IMR-90 (cell line): ENCODE measurements around the gene MROH2A. TPM values are rescaled to one million over a fixed set of nuclear protein-coding genes. Genes with fewer than 3 reads are reported as not detected.

ENCODE experiments used
- ATAC-seq: fragments of 200-7000 bp; cut with Tn5 transposase; 2 replicates; pipeline ENCODE4 v1.9.1; 2020; ENCODE audit warnings: low read depth, mild to moderate bottlenecking, moderate library complexity
- BruUV-seq: library from RNA; stranded (reverse); fragments of 400-500 nt; replicated peaks from 2 replicates; lab custom pipeline; 2021; lab: Mats Ljungman, UMichigan
- CTCF ChIA-PET: fragments of 300-600 bp; formaldehyde crosslinking; extraction: SDS; loops from one replicate; lab custom pipeline; 2021; ENCODE audit warnings: antibody characterized with exemption; lab: Yijun Ruan, JAX
- POLR2A ChIA-PET: fragments of 300-600 bp; sonication (Branson Sonifier 250); formaldehyde crosslinking; loops from one replicate; lab custom pipeline; 2022; ENCODE audit warnings: antibody characterized with exemption; ENCODE audit not compliant: unreplicated experiment; lab: Charles Lee
- DNase-seq: peaks from one replicate; pipeline ENCODE4 v3.0.0; 2013
- H2AFZ ChIP-seq: replicated peaks from 2 replicates; pipeline ENCODE3; 2013; ENCODE audit warnings: low read length, mild to moderate bottlenecking; ENCODE audit not compliant: poor library complexity
- H2AK5ac ChIP-seq: 2 replicates; pipeline ENCODE4 v1.6.1; 2013; ENCODE audit warnings: low read depth, low read length, inconsistent platforms
- H2AK9ac ChIP-seq: replicated peaks from 2 replicates; pipeline ENCODE3; 2013; ENCODE audit warnings: mild to moderate bottlenecking, low read depth, low read length, moderate library complexity; ENCODE audit not compliant: poor library complexity
- H2BK120ac ChIP-seq: 2 replicates; pipeline ENCODE4 v1.6.1; 2013; ENCODE audit warnings: low read depth, low read length, inconsistent platforms
- H2BK15ac ChIP-seq: 3 replicates; pipeline ENCODE4 v1.6.1; 2013; ENCODE audit warnings: low read depth, low read length, inconsistent platforms
- H2BK20ac ChIP-seq: 2 replicates; pipeline ENCODE4 v1.6.1; 2013; ENCODE audit warnings: low read depth, mild to moderate bottlenecking, inconsistent platforms, low read length, moderate library complexity
- H2BK5ac ChIP-seq: 2 replicates; pipeline ENCODE4 v1.6.1; 2013; ENCODE audit warnings: mild to moderate bottlenecking, low read depth, low read length, inconsistent platforms; ENCODE audit not compliant: poor library complexity, severe bottlenecking
- H3K14ac ChIP-seq: replicated peaks from 2 replicates; pipeline ENCODE4 v1.6.1; 2013; ENCODE audit warnings: low read depth, low read length, inconsistent platforms
- H3K18ac ChIP-seq: 2 replicates; pipeline ENCODE4 v1.6.1; 2013; ENCODE audit warnings: low read depth, low read length, control low read depth
- H3K23ac ChIP-seq: 2 replicates; pipeline ENCODE4 v1.6.1; 2013; ENCODE audit warnings: low read depth, low read length, inconsistent platforms
- H3K27ac ChIP-seq: 2 replicates; pipeline ENCODE4 v1.5.1; 2013; ENCODE audit warnings: mild to moderate bottlenecking, control low read depth, low read length; ENCODE audit not compliant: insufficient read depth
- H3K27me3 ChIP-seq: 2 replicates; pipeline ENCODE4 v1.6.1; 2013; ENCODE audit warnings: low read length; ENCODE audit not compliant: control insufficient read depth, insufficient read depth
- H3K36me3 ChIP-seq: 2 replicates; pipeline ENCODE4 v1.6.1; 2013; ENCODE audit warnings: low read length, mixed read lengths; ENCODE audit not compliant: control insufficient read depth, insufficient read depth
- H3K4ac ChIP-seq: 2 replicates; pipeline ENCODE4 v1.6.1; 2013; ENCODE audit warnings: low read depth, low read length, inconsistent platforms
- H3K4me1 ChIP-seq: 2 replicates; pipeline ENCODE4 v1.6.1; 2013; ENCODE audit warnings: low read length, mixed read lengths; ENCODE audit not compliant: control insufficient read depth, insufficient read depth
- H3K4me2 ChIP-seq: 2 replicates; pipeline ENCODE4 v1.6.1; 2013; ENCODE audit warnings: low read depth, mild to moderate bottlenecking, control low read depth, low read length, moderate library complexity
- H3K4me3 ChIP-seq: 2 replicates; pipeline ENCODE4 v1.5.1; 2013; ENCODE audit warnings: low read depth, mild to moderate bottlenecking, control low read depth, low read length, moderate library complexity; ENCODE audit not compliant: insufficient read depth
- H3K56ac ChIP-seq: 2 replicates; pipeline ENCODE4 v1.6.1; 2013; ENCODE audit warnings: low read length, inconsistent platforms; ENCODE audit not compliant: insufficient read depth; ENCODE audit errors: extremely low read depth
- H3K79me1 ChIP-seq, 2 experiments: 2 replicates each; pipeline ENCODE4 v1.6.1; 2013; ENCODE audit warnings: low read length in 2 of 2, inconsistent platforms in 1 of 2, low read depth in 1 of 2
- H3K9ac ChIP-seq: 2 replicates; pipeline ENCODE4 v1.6.1; 2013; ENCODE audit warnings: low read depth, low read length, control low read depth
- H3K9me1 ChIP-seq: 2 replicates; pipeline ENCODE4 v1.6.1; 2013; ENCODE audit warnings: low read length, inconsistent platforms; ENCODE audit not compliant: insufficient read depth
- H3K9me3 ChIP-seq: 2 replicates; pipeline ENCODE4 v1.6.1; 2013; ENCODE audit warnings: low read length; ENCODE audit not compliant: control insufficient read depth, insufficient read depth
- H4K20me1 ChIP-seq: 2 replicates; pipeline ENCODE4 v1.6.1; 2013; ENCODE audit warnings: low read length, inconsistent platforms; ENCODE audit not compliant: insufficient read depth
- H4K5ac ChIP-seq: 2 replicates; pipeline ENCODE4 v1.6.1; 2013; ENCODE audit warnings: mild to moderate bottlenecking, low read depth, low read length, control low read depth
- H4K8ac ChIP-seq, 2 experiments: 2 replicates each; pipeline ENCODE4 v1.6.1; 2013; ENCODE audit warnings: low read depth in 2 of 2, low read length in 2 of 2, control low read depth in 1 of 2, inconsistent platforms in 1 of 2
- H4K91ac ChIP-seq: 2 replicates; pipeline ENCODE4 v1.6.1; 2013; ENCODE audit warnings: low read depth, low read length, inconsistent platforms; ENCODE audit not compliant: insufficient read depth
- FOS ChIP-seq: fragments of 150-350 bp; IDR thresholded peaks from 2 replicates; pipeline ENCODE4 v1.6.1; 2016; ENCODE audit warnings: low read depth, low read length
- NFE2L2 ChIP-seq: fragments of 150-350 bp; IDR thresholded peaks from 2 replicates; pipeline ENCODE4 v1.6.1; 2016; ENCODE audit warnings: low read depth, mild to moderate bottlenecking, low read length
- RCOR1 ChIP-seq: IDR thresholded peaks from 2 replicates; pipeline ENCODE4 v1.6.1; 2012; ENCODE audit warnings: mild to moderate bottlenecking, low read length, improper control_type of control experiment; ENCODE audit not compliant: insufficient replicate concordance
- WGBS, 2 experiments: methylation state at CpG; one replicate each; pipeline versions ENCODE4 v1.1.5 to v1.1.7; 2013; ENCODE audit warnings: missing lambda C conversion rate in 2 of 2; ENCODE audit not compliant: insufficient read length in 1 of 2; ENCODE audit errors: extremely low coverage in 2 of 2; 5-methylcytosine and 5-hydroxymethylcytosine counted together
- dilution Hi-C: fragments of 300-500 bp; cut with HindIII; formaldehyde crosslinking; loops from one replicate; pipeline ENCODE4 v1.14.3; 2018; ENCODE audit warnings: low sequenced_read_pairs; ENCODE audit not compliant: unreplicated experiment
- in situ Hi-C: fragments of 300-500 bp; cut with MboI; formaldehyde crosslinking; loops from 3 replicates; pipeline ENCODE4 v1.14.3; 2019; ENCODE audit warnings: low sequenced_read_pairs, inconsistent platforms, mixed read lengths
- intact Hi-C: fragments of 100-400 bp; cut with micrococcal nuclease; formaldehyde crosslinking; loops from 2 replicates; pipeline ENCODE4 v1.10.0; 2022
- polyA plus RNA-seq, 3 experiments: library from polyadenylated mRNA; depleted of rRNA; stranded (reverse); fragments of >200 nt; gene quantifications; 2 replicates each; pipeline ENCODE4 v1.2.3, GENCODE V29; 2012; ENCODE audit warnings: low replicate concordance in 1 of 3
- total RNA-seq: library from RNA; depleted of rRNA; stranded (reverse); fragments of >200 nt; gene quantifications from 2 replicates; pipeline ENCODE4 v1.2.3, GENCODE V29; 2012
- TF ChIP-seq, protein P1 (sequence below): fragments of 150-350 bp; IDR thresholded peaks from 2 replicates; pipeline ENCODE4 v1.6.1; 2016; ENCODE audit warnings: low read depth, mild to moderate bottlenecking, low read length, moderate library complexity, borderline replicate concordance

The MROH2A gene
- total and polyA plus RNA-seq, 2 of the 4 experiments (the other 2 are of a cell fraction), result not detected

GRCh38 chr2:233799087-233799665, 21.0 kb downstream of the MROH2A start:
- H3K36me3 ChIP-seq, result no peaks in the 10 kb centered on the region
- H2BK120ac ChIP-seq, result no peak overlapping the region
- H3K27ac ChIP-seq, result no peak overlapping the region
- H3K4me1 ChIP-seq, result no peaks in the 10 kb centered on the region
- TF ChIP-seq, protein P1, sequence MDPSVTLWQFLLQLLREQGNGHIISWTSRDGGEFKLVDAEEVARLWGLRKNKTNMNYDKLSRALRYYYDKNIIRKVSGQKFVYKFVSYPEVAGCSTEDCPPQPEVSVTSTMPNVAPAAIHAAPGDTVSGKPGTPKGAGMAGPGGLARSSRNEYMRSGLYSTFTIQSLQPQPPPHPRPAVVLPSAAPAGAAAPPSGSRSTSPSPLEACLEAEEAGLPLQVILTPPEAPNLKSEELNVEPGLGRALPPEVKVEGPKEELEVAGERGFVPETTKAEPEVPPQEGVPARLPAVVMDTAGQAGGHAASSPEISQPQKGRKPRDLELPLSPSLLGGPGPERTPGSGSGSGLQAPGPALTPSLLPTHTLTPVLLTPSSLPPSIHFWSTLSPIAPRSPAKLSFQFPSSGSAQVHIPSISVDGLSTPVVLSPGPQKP, result no peak
- no peak for TF ChIP-seq FOS
- no peak for TF ChIP-seq NFE2L2
- no peak for TF ChIP-seq RCOR1
- peaks cover 16% of the 10 kb centered on the region for H3K27me3 ChIP-seq
- H2BK20ac ChIP-seq, result no peak overlapping the region
- H3K14ac ChIP-seq, result no peak overlapping the region
- no peaks in the 10 kb centered on the region for H3K79me1 ChIP-seq
- no peaks in the 10 kb centered on the region; the same call in 1 of the 2 replicates for H3K9me3 ChIP-seq
- H2AK9ac ChIP-seq, result no peak overlapping the region
- WGBS, 2 experiments, result 80% methylated on average over 1 of the region's 7 CpGs; no CpG with 5 or more reads in 1 of the 2 experiments
- DNase-seq (no peak), ATAC-seq (no peak)
- no TSS peak for BruUV-seq
- no peak overlapping the region for H3K9ac ChIP-seq
- no peak overlapping the region for H2AFZ ChIP-seq
- H4K8ac ChIP-seq, result no peak overlapping the region
- H2BK15ac ChIP-seq, result no peak overlapping the region
- in situ Hi-C loops (no loop called here), intact Hi-C loops (no loop called here), dilution Hi-C loops (no loop called here)
- H3K56ac ChIP-seq, result no peak overlapping the region
- ChIA-PET CTCF (no interaction called here), POLR2A (no interaction called here)
- no peak overlapping the region for H2AK5ac ChIP-seq
- no peak overlapping the region for H3K4me3 ChIP-seq
- no peak overlapping the region for H4K5ac ChIP-seq
- H4K20me1 ChIP-seq, result no peaks in the 10 kb centered on the region
- no peak overlapping the region for H3K23ac ChIP-seq
- no peak overlapping the region for H3K4me2 ChIP-seq
- no peak overlapping the region for H3K18ac ChIP-seq
- no peak overlapping the region for H2BK5ac ChIP-seq
- no peaks in the 10 kb centered on the region for H3K9me1 ChIP-seq
- H4K91ac ChIP-seq, result no peak overlapping the region
- H3K4ac ChIP-seq, result no peak overlapping the region
